ELR (cell line): Measurements from ENCODE around the gene RHBDL3.
A peak's percentile ranks its signal among the peaks of the same experiment; 100 is the strongest.
"Not testable (repeated sequence)": the region's sequence is repeated elsewhere in the genome, so short reads cannot be mapped to it uniquely, and the experiment has no call there.

Experiments
- DNase-seq: peaks from one replicate; pipeline ENCODE4 v3.0.0-alpha.2; 2015; ENCODE audit warnings: low read depth

RHBDL3 gene

GRCh38 chr17:32323811-32324491 is 58.3 kb downstream of the RHBDL3 start:
- peak; percentile 33 for DNase-seq

GRCh38 chr17:32327911-32328310 is 62.3 kb downstream of the RHBDL3 start:
- DNase-seq = no peak

GRCh38 chr17:32330147-32330546 is 64.5 kb downstream of the RHBDL3 start:
- DNase-seq = no peak

GRCh38 chr17:32331243-32332040 is 65.8 kb downstream of the RHBDL3 start:
- DNase-seq = no peak

- DNase-seq = no peak
Observed at GRCh38 chr17:32333187-32333586, 67.6 kb downstream of the RHBDL3 start.

- DNase-seq = no peak
Observed at GRCh38 chr17:32335046-32335445, 69.4 kb downstream of the RHBDL3 start.

GRCh38 chr17:32335687-32336086 is 70.1 kb downstream of the RHBDL3 start:
- DNase-seq = peak; percentile 90

- DNase-seq = peak; percentile 59
Observed at GRCh38 chr17:32341141-32341856, 75.7 kb downstream of the RHBDL3 start.

GRCh38 chr17:32341857-32342602 is 76.4 kb downstream of the RHBDL3 start, which contains the start of gene C17orf75:
Gene C17orf75, minus strand, starts transcription at chr17:32342173. Its CDS starts 34 bp downstream, at chr17:32342139.
- DNase-seq = peak; percentile 84

- DNase-seq = peak; percentile 28
Observed at GRCh38 chr17:32342603-32343325, 77.1 kb downstream of the RHBDL3 start.

GRCh38 chr17:32345951-32346600 is 80.4 kb downstream of the RHBDL3 start:
- no peak for DNase-seq

- no peak for DNase-seq
Observed at GRCh38 chr17:32348483-32348800, 82.8 kb downstream of the RHBDL3 start.

- peak; percentile 37 for DNase-seq
Observed at GRCh38 chr17:32349503-32349853, 83.8 kb downstream of the RHBDL3 start.

GRCh38 chr17:32349854-32350665 is 84.4 kb downstream of the RHBDL3 start, which contains the start of gene ZNF207:
Gene ZNF207, plus strand, starts transcription at chr17:32350157. Its CDS starts 129 bp downstream, at chr17:32350286.
- DNase-seq = peak; percentile 99

- peak; percentile 78 for DNase-seq
Observed at GRCh38 chr17:32350666-32351418, 85.2 kb downstream of the RHBDL3 start.

- DNase-seq = not testable (repeated sequence)
Observed at GRCh38 chr17:32352734-32353133, 87.1 kb downstream of the RHBDL3 start.

GRCh38 chr17:32355649-32356377 is 90.2 kb downstream of the RHBDL3 start:
- DNase-seq = no peak

- no peak for DNase-seq
Observed at GRCh38 chr17:32356378-32356743, 90.7 kb downstream of the RHBDL3 start.

GRCh38 chr17:32356750-32357149 is 91.1 kb downstream of the RHBDL3 start:
- no peak for DNase-seq
